HEK293 (cell line): ENCODE measurements around the gene MOK.

Experiments
- CTCF ChIA-PET: fragments of 350-600 bp; formaldehyde crosslinking; extraction: SDS; loops from one replicate; lab custom pipeline; 2021; ENCODE audit warnings: antibody characterized with exemption; lab: Yijun Ruan, JAX
- POLR2A ChIA-PET: fragments of 300-600 bp; formaldehyde crosslinking; extraction: SDS; loops from one replicate; lab custom pipeline; 2020; ENCODE audit warnings: antibody characterized with exemption, inconsistent platforms; lab: Yijun Ruan, JAX
- H3K27ac ChIP-seq: fragments of 200-500 bp; sonication (Bioruptor generic); 2 replicates; pipeline ENCODE4 v1.5.1; 2014; ENCODE audit warnings: low read depth, low read length, control low read depth, inconsistent platforms; ENCODE audit errors: extremely low read depth
- H3K36me3 ChIP-seq, 2 experiments: fragments of 200-500 bp in 1 of 2; sonication (Bioruptor generic) in 1 of 2; 1 replicate in 1 of 2; 2 replicates in 1 of 2; pipeline ENCODE4 v1.5.1; 2014 to 2017; ENCODE audit warnings: inconsistent platforms in 2 of 2, low read length in 2 of 2; ENCODE audit not compliant: control insufficient read depth in 2 of 2, insufficient read depth in 1 of 2
- H3K4me1 ChIP-seq: fragments of 200-500 bp; sonication (Bioruptor generic); 2 replicates; pipeline ENCODE4 v1.5.1; 2014; ENCODE audit warnings: mild to moderate bottlenecking, low read length, inconsistent platforms; ENCODE audit not compliant: control insufficient read depth, insufficient read depth
- H3K4me3 ChIP-seq: 2 replicates; pipeline ENCODE4 v1.5.1; 2011; ENCODE audit warnings: low read depth, mild to moderate bottlenecking, control low read depth, low read length, moderate library complexity
- H3K9me3 ChIP-seq: fragments of 200-500 bp; sonication (Bioruptor generic); 2 replicates; pipeline ENCODE4 v1.5.1; 2014; ENCODE audit warnings: low read depth, low read length, inconsistent platforms; ENCODE audit not compliant: control insufficient read depth, insufficient read depth
- ATF2 ChIP-seq: fragments of 450-650 bp; formaldehyde crosslinking; IDR thresholded peaks from 2 replicates; pipeline ENCODE4 v1.5.1; 2016; ENCODE audit warnings: missing biosample characterization, missing genetic modification characterization, low read depth
- GLIS2 ChIP-seq: fragments of 450-650 bp; formaldehyde crosslinking; IDR thresholded peaks from 2 replicates; pipeline ENCODE4 v1.5.1; 2016; ENCODE audit warnings: missing biosample characterization, missing genetic modification characterization
- MEIS1 ChIP-seq: sonication (generic); formaldehyde crosslinking; IDR thresholded peaks from 2 replicates; pipeline ENCODE4 v1.8.1; 2022; ENCODE audit warnings: missing genetic modification reagents, mild to moderate bottlenecking, borderline replicate concordance
- PRDM1 ChIP-seq: fragments of 450-650 bp; formaldehyde crosslinking; IDR thresholded peaks from 2 replicates; pipeline ENCODE4; 2016; ENCODE audit warnings: missing biosample characterization, missing genetic modification characterization
- SCRT2 ChIP-seq: fragments of 450-650 bp; formaldehyde crosslinking; IDR thresholded peaks from 2 replicates; pipeline ENCODE4 v1.5.1; 2016; ENCODE audit warnings: missing biosample characterization, missing genetic modification characterization
- SP3 ChIP-seq: fragments of 450-650 bp; formaldehyde crosslinking; IDR thresholded peaks from 2 replicates; pipeline ENCODE4 v1.5.1; 2016; ENCODE audit warnings: missing biosample characterization, missing genetic modification characterization
- TSHZ1 ChIP-seq: fragments of 450-650 bp; formaldehyde crosslinking; IDR thresholded peaks from 2 replicates; pipeline ENCODE4 v1.5.1; 2016; ENCODE audit warnings: missing biosample characterization, missing genetic modification characterization, borderline replicate concordance
- YY1 ChIP-seq: fragments of 450-650 bp; formaldehyde crosslinking; IDR thresholded peaks from 2 replicates; pipeline ENCODE4 v1.5.1; 2018; ENCODE audit warnings: missing biosample characterization, missing genetic modification characterization
- YY2 ChIP-seq: fragments of 450-650 bp; formaldehyde crosslinking; IDR thresholded peaks from 2 replicates; pipeline ENCODE4 v1.5.1; 2016; ENCODE audit warnings: missing biosample characterization, missing genetic modification characterization
- ZBTB17 ChIP-seq: fragments of 450-650 bp; formaldehyde crosslinking; IDR thresholded peaks from 2 replicates; pipeline ENCODE4 v1.5.1; 2016; ENCODE audit warnings: missing biosample characterization, missing genetic modification characterization
- ZBTB48 ChIP-seq: fragments of 450-650 bp; formaldehyde crosslinking; IDR thresholded peaks from 2 replicates; pipeline ENCODE4 v1.5.1; 2016; ENCODE audit warnings: missing biosample characterization, missing genetic modification characterization
- ZBTB6 ChIP-seq: fragments of 450-650 bp; formaldehyde crosslinking; IDR thresholded peaks from 2 replicates; pipeline ENCODE4 v1.5.1; 2017; ENCODE audit warnings: missing biosample characterization, missing genetic modification characterization
- ZIC2 ChIP-seq: fragments of 450-650 bp; formaldehyde crosslinking; IDR thresholded peaks from 2 replicates; pipeline ENCODE4 v1.5.1; 2016; ENCODE audit warnings: missing biosample characterization, missing genetic modification characterization
- ZNF19 ChIP-seq: fragments of 450-650 bp; formaldehyde crosslinking; IDR thresholded peaks from 2 replicates; pipeline ENCODE4; 2016; ENCODE audit warnings: missing biosample characterization, missing genetic modification characterization, low read depth
- ZNF214 ChIP-seq: fragments of 450-650 bp; formaldehyde crosslinking; IDR thresholded peaks from 2 replicates; pipeline ENCODE4 v1.5.1; 2017; ENCODE audit warnings: missing biosample characterization, mild to moderate bottlenecking, missing genetic modification characterization, borderline replicate concordance
- ZNF221 ChIP-seq: fragments of 450-650 bp; formaldehyde crosslinking; IDR thresholded peaks from 2 replicates; pipeline ENCODE4 v1.5.1; 2017; ENCODE audit warnings: missing biosample characterization, missing genetic modification characterization, borderline replicate concordance
- ZNF239 ChIP-seq: fragments of 450-650 bp; formaldehyde crosslinking; IDR thresholded peaks from 2 replicates; pipeline ENCODE4 v1.5.1; 2016; ENCODE audit warnings: missing biosample characterization, missing genetic modification characterization
- ZNF24 ChIP-seq: fragments of 450-650 bp; formaldehyde crosslinking; IDR thresholded peaks from 2 replicates; pipeline ENCODE4 v1.5.1; 2016; ENCODE audit warnings: missing biosample characterization, missing genetic modification characterization
- ZNF341 ChIP-seq: fragments of 450-650 bp; formaldehyde crosslinking; IDR thresholded peaks from 2 replicates; pipeline ENCODE4; 2016; ENCODE audit warnings: low read depth, missing biosample characterization, missing genetic modification characterization
- ZNF521 ChIP-seq: fragments of 450-650 bp; formaldehyde crosslinking; IDR thresholded peaks from 2 replicates; pipeline ENCODE4 v1.5.1; 2017; ENCODE audit warnings: missing biosample characterization, mild to moderate bottlenecking, missing genetic modification characterization
- ZNF548 ChIP-seq: fragments of 450-650 bp; formaldehyde crosslinking; IDR thresholded peaks from 2 replicates; pipeline ENCODE4 v1.5.1; 2016; ENCODE audit warnings: missing biosample characterization, missing genetic modification characterization
- ZNF555 ChIP-seq: fragments of 450-650 bp; formaldehyde crosslinking; conservative IDR thresholded peaks from 2 replicates; pipeline ENCODE4 v1.5.1; 2017; ENCODE audit warnings: missing biosample characterization, mild to moderate bottlenecking, missing genetic modification characterization, inconsistent platforms
- ZNF596 ChIP-seq: fragments of 450-650 bp; IDR thresholded peaks from 2 replicates; pipeline ENCODE4 v1.5.0; 2018; ENCODE audit warnings: missing biosample characterization, mild to moderate bottlenecking, missing genetic modification characterization, moderate library complexity
- ZNF626 ChIP-seq: fragments of 450-650 bp; sonication (Bioruptor Pico); formaldehyde crosslinking; IDR thresholded peaks from 2 replicates; pipeline ENCODE4 v1.5.1; 2018; ENCODE audit warnings: missing biosample characterization, missing genetic modification characterization, inconsistent platforms
- ZNF629 ChIP-seq: fragments of 450-650 bp; formaldehyde crosslinking; IDR thresholded peaks from 2 replicates; pipeline ENCODE4 v1.5.1; 2017; ENCODE audit warnings: missing biosample characterization, missing genetic modification characterization
- ZNF654 ChIP-seq: fragments of 450-650 bp; formaldehyde crosslinking; IDR thresholded peaks from 2 replicates; pipeline ENCODE4 v1.5.1; 2016; ENCODE audit warnings: low read depth, missing biosample characterization, missing genetic modification characterization
- ZNF660 ChIP-seq: fragments of 450-650 bp; IDR thresholded peaks from 2 replicates; pipeline ENCODE4 v1.5.1; 2018; ENCODE audit warnings: missing biosample characterization, mild to moderate bottlenecking, missing genetic modification characterization
- ZNF670 ChIP-seq: fragments of 450-650 bp; formaldehyde crosslinking; IDR thresholded peaks from 2 replicates; pipeline ENCODE4 v1.5.1; 2016; ENCODE audit warnings: missing biosample characterization, missing genetic modification characterization, low read depth
- ZNF677 ChIP-seq: fragments of 450-650 bp; IDR thresholded peaks from 2 replicates; pipeline ENCODE4 v1.5.0; 2018; ENCODE audit warnings: missing biosample characterization, mild to moderate bottlenecking, missing genetic modification characterization, moderate library complexity
- ZNF704 ChIP-seq: fragments of 450-650 bp; formaldehyde crosslinking; IDR thresholded peaks from 2 replicates; pipeline ENCODE4 v1.5.1; 2016; ENCODE audit warnings: missing biosample characterization, missing genetic modification characterization
- ZNF837 ChIP-seq: fragments of 450-650 bp; formaldehyde crosslinking; IDR thresholded peaks from 2 replicates; pipeline ENCODE4 v1.5.1; 2016; ENCODE audit warnings: missing biosample characterization, missing genetic modification characterization
- ZXDB ChIP-seq: fragments of 450-650 bp; formaldehyde crosslinking; IDR thresholded peaks from 2 replicates; pipeline ENCODE4 v1.5.1; 2016; ENCODE audit warnings: missing biosample characterization, missing genetic modification characterization

The MOK gene

GRCh38 chr14:102207831-102208365, 97.1 kb downstream of the MOK start:
- H3K4me3 ChIP-seq = no peak overlapping the region
- ChIA-PET POLR2A (no interaction called here), CTCF (no interaction called here)
- no peak overlapping the region for H3K27ac ChIP-seq
- no peaks in the 10 kb centered on the region for H3K9me3 ChIP-seq
- H3K4me1 ChIP-seq = no peaks in the 10 kb centered on the region
- peaks cover 21 to 49% of the 10 kb centered on the region in 2 experiments for H3K36me3 ChIP-seq
- TF ChIP-seq YY2 (tag by site-specific recombination) (no peak), ZNF670 (no peak), ZNF677 (tag by site-specific recombination) (no peak), ZNF704 (tag by site-specific recombination) (no peak), YY1 (tag by site-specific recombination) (no peak), ATF2 (tag by site-specific recombination) (no peak), TSHZ1 (tag by site-specific recombination) (no peak), ZNF221 (tag by site-specific recombination) (no peak), ZNF629 (no peak), ZNF660 (no peak), ZXDB (tag by site-specific recombination) (no peak), ZNF837 (tag by site-specific recombination) (no peak), ZNF19 (tag by site-specific recombination) (no peak), ZIC2 (no peak), ZBTB6 (no peak), ZNF596 (no peak)

GRCh38 chr14:102206918-102207317, 98.0 kb downstream of the MOK start:
- CTCF ChIA-PET = no interaction called here
- POLR2A ChIA-PET = no interaction called here
- Histone ChIP-seq H3K9me3 (no peaks in the 10 kb centered on the region), H3K27ac (no peak overlapping the region), H3K4me1 (no peaks in the 10 kb centered on the region), H3K36me3 (peaks cover 21 to 49% of the 10 kb centered on the region in 2 experiments), H3K4me3 (no peak overlapping the region)
- TF ChIP-seq ZNF214 (tag by site-specific recombination) = no peak
- no peak for TF ChIP-seq SCRT2
- TF ChIP-seq ZNF239 (tag by site-specific recombination) = no peak
- TF ChIP-seq MEIS1 (CRISPR knock-in tag) = no peak
- no peak for TF ChIP-seq ZNF548 (tag by site-specific recombination)
- 0 out of 2 replicates have a peak, but pooled peaks have one; percentile 1 for TF ChIP-seq ZNF341 (tag by site-specific recombination)
- TF ChIP-seq ZIC2 = peak; percentile 77
- no peak for TF ChIP-seq ZBTB17 (tag by site-specific recombination)
- no peak for TF ChIP-seq ZNF555
- no peak for TF ChIP-seq ZNF24 (tag by site-specific recombination)
- TF ChIP-seq ZBTB48 (tag by site-specific recombination) = no peak
- TF ChIP-seq PRDM1 (tag by site-specific recombination) = no peak
- TF ChIP-seq ZNF626 = no peak
- no peak for TF ChIP-seq SP3 (tag by site-specific recombination)
- TF ChIP-seq GLIS2 (tag by site-specific recombination) = no peak
- no peak for TF ChIP-seq ZNF521
- 0 out of 2 replicates have a peak, but pooled peaks have one; percentile 17 for TF ChIP-seq ZNF654 (tag by site-specific recombination)
